Measurements from ENCODE around the gene TMEM107.
A peak's percentile ranks its signal among the peaks of the same experiment; 100 is the strongest.
"Not testable (repeated sequence)": the region's sequence is repeated elsewhere in the genome, so short reads cannot be mapped to it uniquely, and the experiment has no call there.

TMEM107 gene

GRCh38 chr17:8176197-8176940 lies at the start of gene TMEM107:
TSS of gene TMEM107 (minus strand) at chr17:8176380. CDS start at chr17:8176286, 94 bp downstream.
- DNase-seq (ENCODE audit: low spot score) = peak; percentile 91

- DNase-seq (ENCODE audit: low spot score) = no peak
These were observed 49.0 kb upstream of the TMEM107 start for GRCh38 chr17:8224891-8225812.

DNA sequence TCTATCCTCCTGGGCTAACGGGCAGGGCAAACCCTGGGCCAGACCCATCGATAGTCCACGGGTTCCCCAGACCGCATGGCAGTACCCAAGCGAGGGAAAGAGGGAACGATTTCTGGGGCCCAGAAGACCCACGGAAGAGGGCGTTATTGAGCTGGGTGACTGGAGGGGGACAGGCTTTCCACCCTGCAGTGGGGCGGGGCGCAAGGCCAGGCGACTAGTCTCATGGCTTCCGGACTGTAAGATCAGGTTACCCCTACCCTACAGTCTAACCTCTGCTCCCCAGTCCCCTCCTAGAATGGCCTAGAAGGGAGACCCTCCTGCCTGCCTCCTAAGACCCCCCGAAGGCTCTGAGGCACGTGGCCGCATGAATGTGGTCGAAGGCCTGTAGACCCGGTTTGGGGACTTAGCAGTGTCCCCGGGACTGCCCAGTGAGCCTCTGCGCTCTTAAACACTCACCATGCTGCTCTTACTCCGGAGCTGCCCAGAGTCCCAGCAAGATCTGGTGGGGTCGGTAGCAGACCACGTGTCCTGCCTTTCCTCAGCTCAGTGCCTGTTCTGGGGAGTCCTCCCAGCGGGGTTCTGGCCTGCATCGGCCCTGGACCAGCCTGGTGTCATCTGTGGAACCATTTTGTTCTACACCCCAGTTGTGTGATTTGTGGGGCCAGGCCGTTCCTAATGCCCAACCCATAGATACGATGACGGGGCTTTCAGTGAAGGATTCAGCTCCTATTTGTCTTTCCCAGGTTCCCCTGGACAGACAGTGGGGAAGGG lies 47.4 kb upstream of the TMEM107 start:
- peak; percentile 74 for DNase-seq (ENCODE audit: low spot score)

DNA sequence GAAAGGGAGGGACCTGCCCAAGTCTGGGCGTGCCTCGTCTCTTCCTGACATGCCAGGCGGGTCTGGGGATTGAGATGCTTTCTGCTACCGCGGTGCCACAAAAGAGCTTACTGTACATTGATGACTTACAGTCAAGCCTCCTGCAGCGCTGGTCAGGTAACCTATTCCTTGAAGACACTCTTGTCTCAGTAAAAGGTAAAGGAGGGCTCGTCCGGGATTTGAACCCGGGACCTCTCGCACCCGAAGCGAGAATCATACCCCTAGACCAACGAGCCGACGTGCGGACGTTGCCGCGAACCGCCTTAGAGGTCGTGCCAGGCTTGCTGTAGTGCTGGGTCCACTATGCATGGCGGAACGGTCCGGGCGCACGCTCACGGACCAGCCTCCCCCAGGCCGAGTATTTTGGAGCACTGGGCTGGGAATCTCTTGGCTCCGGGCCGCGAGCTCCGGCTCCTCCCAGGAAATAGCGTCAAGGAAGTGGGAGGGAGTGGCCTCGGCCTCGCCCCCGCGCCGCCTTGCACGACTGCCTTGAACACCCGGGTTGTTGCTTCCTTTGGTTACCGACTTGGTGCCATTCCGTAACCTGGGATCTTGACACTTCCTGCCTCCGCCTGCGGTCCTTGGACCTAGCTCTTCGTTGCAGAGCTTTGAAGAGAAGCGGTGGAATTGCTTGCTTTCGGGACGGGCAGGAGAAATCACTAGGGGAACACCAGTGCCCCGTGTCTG lies 46.6 kb upstream of the TMEM107 start:
- DNase-seq (ENCODE audit: low spot score) = peak; percentile 94

DNA sequence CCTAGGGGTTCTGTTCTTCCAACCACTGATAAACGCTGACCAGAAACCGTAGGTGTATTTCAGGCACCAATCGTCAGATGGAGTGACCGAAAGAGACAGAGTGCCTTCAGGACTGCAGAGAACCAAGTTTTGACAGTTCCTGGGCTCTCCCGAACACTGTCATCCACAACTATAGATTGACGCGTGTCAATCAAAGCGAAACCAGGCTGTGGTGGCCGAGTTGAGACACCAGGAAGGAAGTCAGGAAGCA lies 46.1 kb upstream of the TMEM107 start:
- no peak for DNase-seq (ENCODE audit: low spot score)

DNA sequence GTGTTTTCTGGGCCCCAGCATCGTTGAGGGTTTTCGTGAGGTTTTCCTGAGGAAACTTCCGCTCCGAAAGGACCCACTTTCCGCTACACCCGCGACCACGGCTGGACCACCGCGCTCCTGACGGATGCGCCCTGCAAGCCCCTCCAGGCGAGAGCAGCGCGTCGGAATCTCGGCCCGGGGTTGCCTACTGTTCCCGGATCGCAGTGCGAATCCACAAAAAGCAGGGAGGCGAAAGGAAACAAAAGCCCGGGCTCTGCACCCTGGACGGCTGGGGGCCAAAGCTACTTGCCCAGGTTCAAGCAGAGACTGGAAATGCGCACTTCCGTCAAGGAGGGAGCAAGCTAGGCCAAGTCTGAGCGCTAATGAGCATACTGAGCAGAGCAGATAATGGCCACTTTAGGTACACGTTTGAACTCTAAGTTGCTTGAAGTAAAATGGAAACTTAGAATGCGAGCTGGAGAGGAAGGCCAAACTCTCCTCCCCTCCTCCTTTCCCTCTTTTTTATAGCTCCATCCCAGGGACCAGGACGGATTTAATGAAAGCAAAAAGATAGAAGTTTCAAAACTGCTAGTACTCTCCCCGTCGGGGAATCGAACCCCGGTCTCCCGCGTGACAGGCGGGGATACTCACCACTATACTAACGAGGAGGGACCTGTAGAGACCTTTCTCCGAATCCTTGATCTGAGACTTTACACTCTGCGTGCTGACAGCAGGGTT lies 45.6 kb upstream of the TMEM107 start:
- peak; percentile 94 for DNase-seq (ENCODE audit: low spot score)

- peak; percentile 92 for DNase-seq (ENCODE audit: low spot score)
These were observed 44.8 kb upstream of the TMEM107 start for GRCh38 chr17:8220783-8221662.

DNA sequence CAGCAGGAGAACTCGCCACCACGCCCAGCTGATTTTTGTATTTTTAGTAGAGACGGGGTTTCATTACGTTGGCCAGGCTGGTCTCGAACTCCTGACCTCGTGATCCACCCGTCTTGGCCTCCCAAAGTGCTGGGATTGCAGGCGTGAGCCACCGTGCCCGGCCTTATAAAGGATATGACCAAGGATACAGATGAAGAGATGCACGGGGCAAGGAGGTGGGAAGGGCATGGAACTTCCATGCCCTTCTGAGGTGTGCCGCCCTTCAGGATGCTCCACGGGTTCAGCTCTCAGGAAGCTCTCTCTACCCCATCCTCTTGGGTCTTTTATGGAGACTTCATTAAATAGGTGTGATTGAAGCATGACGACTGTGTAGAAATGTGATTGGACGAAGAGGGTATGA lies 37.8 kb upstream of the TMEM107 start:
- not testable (repeated sequence) for DNase-seq (ENCODE audit: low spot score)

GRCh38 chr17:8212312-8213180 lies 36.4 kb upstream of the TMEM107 start:
- no peak for DNase-seq (ENCODE audit: low spot score)

- DNase-seq (ENCODE audit: low spot score) = no peak
These were observed 34.7 kb upstream of the TMEM107 start for GRCh38 chr17:8210761-8211458.

DNA sequence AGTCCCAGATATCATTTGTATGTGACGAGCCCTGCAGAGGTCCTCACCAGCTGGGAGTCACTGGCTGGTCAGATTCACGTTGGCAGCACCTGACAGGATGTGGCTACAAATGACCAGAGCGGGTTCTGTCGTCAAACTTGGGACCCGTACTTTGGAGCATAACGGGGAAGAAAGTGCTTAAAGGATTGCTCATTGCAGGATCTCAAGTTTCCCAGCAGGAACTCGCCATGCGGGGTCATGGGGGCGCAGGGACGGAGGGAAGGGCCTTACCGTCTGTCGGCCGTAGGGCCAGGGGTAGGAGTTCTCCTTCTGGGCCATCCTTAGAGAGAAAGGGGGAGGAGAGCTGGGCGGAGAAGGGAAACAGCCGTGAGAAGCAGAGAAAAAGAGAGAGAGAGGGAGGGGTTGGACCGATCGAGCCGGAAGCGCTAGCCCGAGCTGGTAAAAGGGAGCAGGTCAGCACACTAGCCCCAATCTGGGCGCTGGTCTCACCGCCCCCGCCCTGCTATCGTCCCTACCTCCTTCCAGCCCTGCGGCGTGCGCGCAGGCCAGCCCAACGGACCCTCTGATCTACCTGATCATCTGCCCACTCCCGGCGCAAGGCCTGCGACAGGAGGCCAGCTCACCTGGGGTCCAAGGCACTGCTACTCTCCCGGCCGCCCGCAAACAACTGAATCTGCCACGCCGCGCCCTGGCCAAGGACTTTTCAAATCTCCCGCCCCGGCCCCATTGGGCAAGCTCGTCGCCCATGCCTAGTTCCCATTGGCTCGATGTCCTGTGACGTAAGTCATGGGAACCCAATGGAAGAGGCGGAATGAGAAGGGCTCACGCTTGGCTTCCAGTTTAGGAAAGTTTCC lies 34.0 kb upstream of the TMEM107 start, which contains the start of gene AURKB:
AURKB (minus strand) TSS at position 669 of the 854 bp plus-strand sequence; CDS start at position 318, 351 bp downstream.
- peak; percentile 97 for DNase-seq (ENCODE audit: low spot score)

DNA sequence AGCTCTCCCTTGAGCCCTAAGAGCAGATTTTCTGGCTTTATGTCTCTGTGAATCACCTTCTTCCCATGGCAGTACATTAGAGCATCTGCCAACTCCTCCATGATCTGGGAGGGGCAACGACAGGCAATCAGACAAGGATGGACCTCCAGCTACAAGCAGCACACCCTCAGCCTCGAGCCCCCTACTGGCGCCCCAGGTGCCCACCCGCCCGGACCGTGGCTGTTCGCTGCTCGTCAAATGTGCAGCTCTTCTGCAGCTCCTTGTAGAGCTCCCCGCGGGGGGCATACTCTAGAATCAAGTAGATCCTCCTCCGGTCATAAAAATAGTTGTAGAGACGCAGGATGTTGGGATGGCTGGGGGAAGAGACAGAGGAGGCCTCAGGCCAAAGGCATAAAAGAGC lies 30.4 kb upstream of the TMEM107 start:
- DNase-seq (ENCODE audit: low spot score) = no peak

DNA sequence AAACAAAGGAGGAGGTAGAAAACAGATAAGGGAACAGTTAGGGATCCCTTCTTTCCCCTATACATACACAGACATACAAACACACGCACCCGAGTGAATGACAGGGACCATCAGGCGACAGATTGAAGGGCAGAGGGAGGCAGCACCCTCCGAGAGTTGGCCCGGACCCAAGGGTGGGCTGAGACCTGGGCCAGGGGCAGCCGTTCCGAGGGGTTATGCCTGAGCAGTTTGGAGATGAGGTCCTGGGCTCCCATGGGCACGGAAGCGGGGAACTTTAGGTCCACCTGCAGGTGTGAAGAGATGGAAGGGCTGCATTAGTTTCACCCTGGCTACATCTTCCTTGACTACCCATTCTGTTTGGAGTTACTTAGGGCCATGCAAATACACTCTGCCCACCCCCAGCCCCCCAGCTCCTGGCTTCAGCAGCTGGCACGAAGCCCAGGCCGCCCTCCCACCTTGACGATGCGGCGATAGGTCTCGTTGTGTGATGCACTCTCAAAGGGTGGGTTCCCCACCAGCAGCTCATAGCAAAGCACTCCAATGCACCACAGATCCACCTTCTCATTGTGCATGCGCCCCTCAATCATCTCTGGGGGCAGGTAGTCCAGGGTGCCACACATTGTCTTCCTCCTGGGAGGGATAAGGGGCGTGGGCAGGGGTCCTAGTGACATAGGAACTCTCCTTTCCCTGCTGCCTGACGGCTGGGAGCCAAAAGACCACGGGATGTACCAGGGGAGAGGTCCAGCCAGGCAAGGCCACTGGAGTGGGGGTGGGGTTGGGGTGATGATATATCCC lies 28.8 kb upstream of the TMEM107 start:
- DNase-seq (ENCODE audit: low spot score) = no peak

- DNase-seq (ENCODE audit: low spot score) = peak; percentile 99
These were observed 16.1 kb upstream of the TMEM107 start for GRCh38 chr17:8192070-8192815.

DNA sequence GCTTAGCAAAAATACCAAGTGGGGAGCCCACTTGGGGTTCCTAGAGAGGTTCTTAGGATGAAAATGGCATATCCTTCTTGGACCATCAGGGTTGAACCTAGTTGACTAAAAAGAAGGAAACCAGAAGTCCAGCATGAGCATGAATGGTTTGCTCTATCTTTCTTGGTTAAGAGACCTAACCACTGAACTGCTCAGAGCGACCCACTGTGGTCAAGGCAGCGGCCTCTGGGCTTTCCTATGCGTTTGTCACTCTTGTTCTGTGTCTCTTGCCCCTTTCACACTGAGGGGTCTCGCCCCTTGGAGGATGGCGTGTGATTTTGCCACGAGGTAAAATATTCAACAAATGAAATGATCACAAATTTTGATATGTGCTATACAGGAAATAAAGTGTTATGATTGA lies 14.3 kb upstream of the TMEM107 start:
- DNase-seq (ENCODE audit: low spot score) = no peak

Measured in Ammon's horn (tissue), 1 donor.